HFF-Myc (cell line): Measurements from ENCODE around the gene IKZF2.
A peak's percentile ranks its signal among the peaks of the same experiment; 100 is the strongest.

Experiments used
- DNase-seq: peaks from one replicate; pipeline ENCODE4 v3.0.0-alpha.2; 2011; ENCODE audit warnings: low read depth; ENCODE audit errors: extremely low read depth
- H3K4me3 ChIP-seq: replicated peaks from 2 replicates; pipeline ENCODE4 v1.5.1; 2011; ENCODE audit warnings: low read depth, mild to moderate bottlenecking, control low read depth, low read length
- TF ChIP-seq, protein P1 (sequence below): IDR thresholded peaks from 2 replicates; pipeline ENCODE4 v1.5.1; 2012; ENCODE audit warnings: mild to moderate bottlenecking, low read depth, low read length, control low read depth; ENCODE audit errors: missing control alignments

IKZF2 gene

DNA sequence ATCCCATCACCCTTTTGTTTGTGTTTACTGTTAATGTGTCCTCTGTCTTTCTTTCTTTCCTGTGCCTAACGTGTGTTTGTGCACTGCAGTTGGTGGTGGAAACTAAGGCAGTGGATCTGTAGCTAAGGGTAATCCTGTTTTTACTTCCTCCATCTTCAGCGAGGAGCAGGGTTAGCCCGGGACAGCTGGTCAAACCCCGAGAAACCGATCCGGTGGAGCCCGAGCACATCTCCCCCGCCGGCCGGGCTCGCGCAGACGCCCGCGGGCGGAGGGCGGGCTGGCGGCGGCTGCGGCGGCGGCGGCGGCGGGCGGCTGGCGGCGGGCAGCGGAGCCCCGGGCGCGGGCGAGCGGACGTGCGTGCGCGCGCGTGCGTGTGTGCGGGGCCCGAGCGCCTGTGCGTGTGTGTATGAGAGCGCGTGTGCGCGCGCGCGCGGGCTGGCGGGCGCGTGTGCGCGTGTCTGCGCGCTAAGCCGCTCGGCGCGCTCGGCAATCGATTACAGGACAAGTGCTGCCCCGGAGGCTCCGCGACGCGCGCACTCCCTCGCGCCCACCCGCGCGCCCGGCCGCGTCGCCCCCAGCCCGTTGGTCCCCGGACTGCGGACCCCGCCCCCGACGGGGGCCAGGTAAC is at the start of gene IKZF2:
IKZF2 (minus strand) TSS at position 176 of the 628 bp plus-strand sequence. CDS start 2,983 bp downstream, outside the sequence.
- TF ChIP-seq, protein P1, sequence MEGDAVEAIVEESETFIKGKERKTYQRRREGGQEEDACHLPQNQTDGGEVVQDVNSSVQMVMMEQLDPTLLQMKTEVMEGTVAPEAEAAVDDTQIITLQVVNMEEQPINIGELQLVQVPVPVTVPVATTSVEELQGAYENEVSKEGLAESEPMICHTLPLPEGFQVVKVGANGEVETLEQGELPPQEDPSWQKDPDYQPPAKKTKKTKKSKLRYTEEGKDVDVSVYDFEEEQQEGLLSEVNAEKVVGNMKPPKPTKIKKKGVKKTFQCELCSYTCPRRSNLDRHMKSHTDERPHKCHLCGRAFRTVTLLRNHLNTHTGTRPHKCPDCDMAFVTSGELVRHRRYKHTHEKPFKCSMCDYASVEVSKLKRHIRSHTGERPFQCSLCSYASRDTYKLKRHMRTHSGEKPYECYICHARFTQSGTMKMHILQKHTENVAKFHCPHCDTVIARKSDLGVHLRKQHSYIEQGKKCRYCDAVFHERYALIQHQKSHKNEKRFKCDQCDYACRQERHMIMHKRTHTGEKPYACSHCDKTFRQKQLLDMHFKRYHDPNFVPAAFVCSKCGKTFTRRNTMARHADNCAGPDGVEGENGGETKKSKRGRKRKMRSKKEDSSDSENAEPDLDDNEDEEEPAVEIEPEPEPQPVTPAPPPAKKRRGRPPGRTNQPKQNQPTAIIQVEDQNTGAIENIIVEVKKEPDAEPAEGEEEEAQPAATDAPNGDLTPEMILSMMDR, result no peak
- peak; percentile 38 for DNase-seq
- peak within 1 kb of the TSS; percentile 56 for H3K4me3 ChIP-seq

DNA sequence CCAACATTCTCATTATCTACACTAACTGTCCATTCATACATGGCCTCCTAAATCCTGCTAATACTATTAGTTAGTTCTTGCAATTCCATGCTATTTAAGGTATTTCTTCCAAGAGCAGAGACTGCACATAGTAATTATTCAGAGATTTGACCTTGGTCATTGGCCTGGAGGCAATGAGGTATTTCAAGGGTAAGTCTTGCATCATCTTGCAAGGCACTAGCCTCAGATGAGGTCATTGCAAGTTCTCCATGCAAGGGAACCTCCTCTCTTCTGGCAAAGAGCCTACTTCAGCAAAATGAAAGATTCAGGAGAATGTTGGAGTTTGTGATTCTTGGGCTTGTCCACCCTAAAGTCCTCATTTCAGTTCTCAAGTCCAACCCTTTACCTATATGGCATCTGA is 48.5 kb upstream of the IKZF2 start:
- TF ChIP-seq, protein P1, result no peak
- no peak overlapping the region for H3K4me3 ChIP-seq
- no peak for DNase-seq

DNA sequence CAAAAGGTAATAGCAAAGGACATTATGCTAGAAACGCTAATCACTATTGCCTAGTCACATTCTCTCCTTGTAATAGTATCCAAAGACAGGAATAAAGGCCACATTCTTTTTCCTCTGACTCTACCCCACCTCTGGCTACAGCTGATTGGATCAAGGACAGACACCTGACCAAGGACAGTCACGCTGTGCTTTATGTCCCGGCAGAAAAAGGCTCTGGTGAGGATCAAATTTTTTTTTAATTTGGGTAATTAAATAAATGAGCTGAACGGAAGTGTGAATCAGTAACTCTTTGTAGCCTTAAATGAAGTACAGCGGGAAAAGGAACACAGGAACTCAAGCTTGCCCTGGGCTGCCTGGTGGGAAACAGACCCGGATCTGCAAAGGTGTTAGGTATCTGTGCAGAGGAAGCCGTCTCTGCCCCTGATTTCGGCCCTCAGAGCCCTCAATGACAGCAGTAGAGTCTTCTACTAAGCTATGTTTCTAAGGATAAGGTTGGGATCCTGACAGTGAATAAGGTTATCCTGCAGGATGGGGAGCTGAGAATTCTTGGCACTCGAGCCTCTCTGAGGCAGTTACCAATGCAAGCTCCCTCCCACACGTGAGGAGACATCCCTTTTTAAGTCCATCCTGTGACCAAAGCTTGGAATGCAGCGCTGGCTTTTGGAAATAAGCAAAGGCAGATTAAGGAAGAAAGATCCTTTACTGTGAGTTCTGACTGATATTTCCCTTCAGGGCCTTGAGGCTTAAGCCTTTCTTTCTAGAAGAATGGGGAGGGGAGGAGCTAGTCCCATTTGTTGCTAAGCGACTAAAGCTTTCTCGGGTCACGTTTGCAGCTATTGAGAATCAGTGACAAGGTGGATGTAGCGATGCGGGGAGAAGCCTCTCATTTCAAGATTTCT is 37.8 kb upstream of the IKZF2 start:
- TF ChIP-seq, protein P1, result no peak
- H3K4me3 ChIP-seq, result no peak overlapping the region
- peak; percentile 4 for DNase-seq

DNA sequence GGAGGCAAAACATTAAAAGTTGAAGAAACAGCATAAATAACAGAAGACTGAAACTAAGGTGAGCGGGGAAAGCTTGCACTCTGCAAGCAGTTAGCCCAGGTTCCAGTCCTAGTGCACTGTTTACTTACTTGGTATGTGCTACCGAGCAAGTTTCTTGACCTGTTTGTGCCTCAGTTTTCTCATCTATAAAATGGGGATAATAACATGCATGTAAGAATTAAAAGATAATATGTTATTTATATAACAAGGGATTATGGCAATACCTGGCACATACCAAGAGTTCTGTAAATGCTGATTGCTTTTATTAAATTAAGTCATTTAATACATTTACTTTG is 37.1 kb upstream of the IKZF2 start:
- TF ChIP-seq, protein P1, result no peak
- DNase-seq, result no peak
- no peak overlapping the region for H3K4me3 ChIP-seq

DNA sequence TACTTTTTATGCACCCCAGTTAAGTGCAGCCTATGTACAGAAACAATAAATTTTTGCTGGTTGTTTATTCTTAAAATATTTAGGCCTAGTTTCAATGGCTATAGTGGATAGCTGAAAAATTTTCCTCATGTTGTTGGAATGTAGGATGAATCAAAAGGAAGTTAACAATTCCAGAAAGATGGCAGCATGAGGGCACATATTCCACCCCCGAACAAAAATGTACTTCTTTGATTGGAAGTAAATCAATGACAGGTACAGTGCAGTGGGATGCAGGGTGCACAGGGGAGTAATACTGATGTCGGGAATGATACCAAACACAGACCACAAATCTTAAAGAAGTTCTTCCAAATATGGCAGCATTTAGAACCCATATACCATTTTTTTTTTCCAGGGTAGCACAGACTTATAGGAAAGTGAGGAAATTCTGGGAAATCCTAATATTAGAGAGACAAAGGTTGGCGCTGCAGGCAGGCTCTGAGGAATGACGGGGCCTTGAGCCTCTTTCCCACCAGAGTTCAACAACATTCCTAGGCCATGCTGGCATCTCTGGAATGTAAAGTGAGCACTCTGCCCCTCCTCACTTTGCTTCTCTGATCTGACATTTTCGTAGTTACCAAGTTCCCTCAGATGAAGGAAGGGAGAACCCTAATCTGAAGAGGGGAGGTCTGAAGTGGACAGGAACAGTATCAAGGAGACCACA is 36.6 kb upstream of the IKZF2 start:
- TF ChIP-seq, protein P1, result no peak
- peak; percentile 7 for DNase-seq
- no peak overlapping the region for H3K4me3 ChIP-seq

DNA sequence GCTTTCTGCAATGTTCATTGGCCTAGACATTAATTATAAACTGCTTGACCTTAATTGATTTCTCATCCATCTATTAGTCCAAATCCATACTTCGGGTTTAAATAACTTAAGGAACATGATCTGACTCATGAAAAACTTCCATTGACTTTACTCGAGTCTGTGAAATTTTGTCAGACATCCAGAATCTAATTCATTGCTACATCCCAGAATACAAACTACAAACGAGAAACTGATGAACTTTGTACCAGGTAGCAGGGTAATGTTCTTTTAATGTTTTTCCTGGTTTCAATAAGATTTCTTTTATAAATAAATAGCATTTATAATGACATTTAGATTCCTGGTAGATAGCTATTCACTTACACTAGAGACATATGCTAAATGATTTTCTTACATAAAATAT is 36.0 kb upstream of the IKZF2 start:
- no peak overlapping the region for H3K4me3 ChIP-seq
- TF ChIP-seq, protein P1, result no peak
- no peak for DNase-seq
